GM12873 (cell line): ENCODE measurements around the gene ARHGEF11.

Experiments
- TF ChIP-seq, protein P1 (sequence below): IDR thresholded peaks from 2 replicates; pipeline ENCODE4 v1.5.1; 2012; ENCODE audit warnings: low read depth, mild to moderate bottlenecking, moderate library complexity, low read length, control low read depth; ENCODE audit not compliant: insufficient read depth; ENCODE audit errors: missing control alignments

The ARHGEF11 gene

GRCh38 chr1:157033357-157033876, 12.1 kb downstream of the ARHGEF11 start:
- TF ChIP-seq, protein P1, sequence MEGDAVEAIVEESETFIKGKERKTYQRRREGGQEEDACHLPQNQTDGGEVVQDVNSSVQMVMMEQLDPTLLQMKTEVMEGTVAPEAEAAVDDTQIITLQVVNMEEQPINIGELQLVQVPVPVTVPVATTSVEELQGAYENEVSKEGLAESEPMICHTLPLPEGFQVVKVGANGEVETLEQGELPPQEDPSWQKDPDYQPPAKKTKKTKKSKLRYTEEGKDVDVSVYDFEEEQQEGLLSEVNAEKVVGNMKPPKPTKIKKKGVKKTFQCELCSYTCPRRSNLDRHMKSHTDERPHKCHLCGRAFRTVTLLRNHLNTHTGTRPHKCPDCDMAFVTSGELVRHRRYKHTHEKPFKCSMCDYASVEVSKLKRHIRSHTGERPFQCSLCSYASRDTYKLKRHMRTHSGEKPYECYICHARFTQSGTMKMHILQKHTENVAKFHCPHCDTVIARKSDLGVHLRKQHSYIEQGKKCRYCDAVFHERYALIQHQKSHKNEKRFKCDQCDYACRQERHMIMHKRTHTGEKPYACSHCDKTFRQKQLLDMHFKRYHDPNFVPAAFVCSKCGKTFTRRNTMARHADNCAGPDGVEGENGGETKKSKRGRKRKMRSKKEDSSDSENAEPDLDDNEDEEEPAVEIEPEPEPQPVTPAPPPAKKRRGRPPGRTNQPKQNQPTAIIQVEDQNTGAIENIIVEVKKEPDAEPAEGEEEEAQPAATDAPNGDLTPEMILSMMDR = no peak

- TF ChIP-seq, protein P1 = no peak
These were observed 13.2 kb downstream of the ARHGEF11 start for GRCh38 chr1:157032303-157032702.

DNA sequence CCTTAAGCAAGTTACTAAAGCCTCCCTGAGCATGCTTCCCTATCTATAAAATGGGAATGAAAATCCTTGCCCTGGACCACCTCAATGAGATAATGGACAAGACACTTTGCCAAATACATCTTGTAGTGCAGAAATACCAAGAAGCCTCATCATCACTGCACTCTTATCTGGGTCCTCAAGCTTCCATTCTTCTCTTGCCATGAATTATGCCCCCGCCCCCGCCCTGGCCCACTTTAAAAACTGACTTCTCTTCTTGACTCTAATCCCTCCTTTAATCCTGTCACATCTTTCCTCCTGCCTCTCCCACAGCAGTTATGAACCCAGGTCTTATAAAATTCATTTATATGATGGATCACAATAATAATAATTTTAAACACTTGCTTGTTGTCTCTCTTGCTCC, 14.8 kb downstream of the ARHGEF11 start:
- TF ChIP-seq, protein P1 = no peak

GRCh38 chr1:157028674-157029073, 16.9 kb downstream of the ARHGEF11 start:
- TF ChIP-seq, protein P1 = no peak

- TF ChIP-seq, protein P1 = no peak
These were observed 19.7 kb downstream of the ARHGEF11 start for GRCh38 chr1:157025856-157026255.

DNA sequence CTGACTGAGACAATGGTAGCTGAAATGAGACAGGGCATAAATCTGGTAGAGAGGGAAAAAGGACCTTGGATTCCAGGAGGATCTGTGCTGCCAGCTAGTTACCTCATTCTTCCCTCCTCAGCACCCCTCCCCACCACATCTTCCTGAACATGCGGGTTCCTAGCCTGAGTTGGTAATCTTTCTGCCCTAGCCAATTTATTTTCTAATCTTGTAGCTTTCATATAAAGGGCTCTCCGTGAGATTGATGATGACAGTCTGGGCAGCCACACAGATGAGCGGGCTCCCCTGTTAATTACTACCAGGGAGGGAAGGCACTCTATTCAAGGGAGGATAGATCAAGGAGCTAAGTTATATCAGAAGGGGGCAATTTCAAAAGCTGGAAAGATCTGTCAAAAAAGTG, 20.2 kb downstream of the ARHGEF11 start:
- TF ChIP-seq, protein P1 = no peak

DNA sequence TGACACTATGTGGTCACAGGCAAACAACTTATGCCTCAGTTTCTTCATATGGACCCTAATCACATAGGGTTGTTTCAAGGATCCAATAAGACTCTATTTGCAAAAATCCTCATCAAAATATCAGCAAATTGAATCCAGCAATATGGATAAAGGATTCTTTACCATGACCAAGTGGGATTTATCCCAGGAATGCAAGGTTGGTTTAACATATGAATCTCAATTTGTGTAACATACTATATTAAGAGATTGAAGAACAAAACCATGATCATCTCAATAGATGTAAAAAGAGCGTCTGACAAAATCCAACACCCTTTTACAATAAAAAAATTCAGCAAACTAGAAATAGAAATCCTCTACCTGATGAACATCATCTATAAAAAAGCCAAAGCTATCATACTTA, 23.9 kb downstream of the ARHGEF11 start:
- TF ChIP-seq, protein P1 = no peak
